IPS DF 4.7 (cell line): ENCODE data around the gene CCT4.
"Not testable (repeated sequence)": the region's sequence is repeated elsewhere in the genome, so short reads cannot be mapped to it uniquely, and the experiment has no call there.

Experiments
- DNase-seq: peaks from one replicate; pipeline ENCODE4 v3.0.0-alpha.2; 2013; ENCODE audit warnings: low spot score; ENCODE audit errors: extremely low read depth

The CCT4 gene

GRCh38 chr2:61888267-61889055 is at the start of gene CCT4:
Gene CCT4 (minus strand): TSS chr2:61888656. CDS start chr2:61888507, 149 bp downstream.
- DNase-seq = peak; percentile 14

GRCh38 chr2:61937886-61938285 is 49.4 kb upstream of the CCT4 start:
- no peak for DNase-seq

- DNase-seq = no peak
Observed at GRCh38 chr2:61937098-61937497, 48.6 kb upstream of the CCT4 start.

- DNase-seq = no peak
Observed at GRCh38 chr2:61928826-61929461, 40.5 kb upstream of the CCT4 start.

- DNase-seq = no peak
Observed at GRCh38 chr2:61926531-61927477, 38.3 kb upstream of the CCT4 start.

GRCh38 chr2:61924895-61925663 is 36.6 kb upstream of the CCT4 start:
- DNase-seq = no peak

GRCh38 chr2:61922714-61923113 is 34.3 kb upstream of the CCT4 start:
- no peak for DNase-seq

GRCh38 chr2:61920548-61920947 is 32.1 kb upstream of the CCT4 start:
- no peak for DNase-seq

GRCh38 chr2:61914794-61915193 is 26.3 kb upstream of the CCT4 start:
- DNase-seq = not testable (repeated sequence)

GRCh38 chr2:61911510-61911909 is 23.1 kb upstream of the CCT4 start:
- no peak for DNase-seq

- no peak for DNase-seq
Observed at GRCh38 chr2:61910603-61911002, 22.1 kb upstream of the CCT4 start.

GRCh38 chr2:61909116-61909515 is 20.7 kb upstream of the CCT4 start:
- DNase-seq = no peak

- no peak for DNase-seq
Observed at GRCh38 chr2:61906186-61906470, 17.7 kb upstream of the CCT4 start.

GRCh38 chr2:61905372-61906185 is 17.1 kb upstream of the CCT4 start, which contains the start of gene COMMD1:
Gene COMMD1 (plus strand): TSS chr2:61905674. CDS start chr2:61905679, 5 bp downstream.
- no peak for DNase-seq

- no peak for DNase-seq
Observed at GRCh38 chr2:61900281-61900680, 11.8 kb upstream of the CCT4 start.

GRCh38 chr2:61898810-61899209 is 10.4 kb upstream of the CCT4 start:
- no peak for DNase-seq

- DNase-seq = no peak
Observed at GRCh38 chr2:61887717-61888266, 664 bp downstream of the CCT4 start.

GRCh38 chr2:61885896-61886603 is 2.4 kb downstream of the CCT4 start:
- DNase-seq = no peak

- no peak for DNase-seq
Observed at GRCh38 chr2:61882850-61883249, 5.6 kb downstream of the CCT4 start.
